ENCODE data around the gene CHD9.

DNA sequence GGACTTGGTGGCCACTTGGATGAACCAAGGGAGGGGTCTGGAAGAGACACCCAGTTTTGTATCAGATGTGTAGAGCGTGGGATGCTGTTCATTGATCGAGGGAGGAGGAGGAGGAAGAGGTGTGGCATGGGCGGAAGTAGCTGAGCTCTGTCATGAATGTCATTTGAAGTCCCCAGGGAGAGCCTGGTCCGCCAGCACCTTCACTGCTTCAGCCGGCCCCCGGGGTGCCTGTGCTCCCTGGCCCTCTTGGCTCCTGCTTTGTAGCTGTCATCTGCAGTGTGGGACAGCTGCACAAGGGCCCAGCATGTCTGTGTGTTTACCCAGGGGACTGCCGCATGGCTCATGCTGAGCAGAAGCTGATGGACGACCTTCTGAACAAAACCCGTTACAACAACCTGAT lies 304.1 kb downstream of the CHD9 start:
- TF ChIP-seq, protein P1, sequence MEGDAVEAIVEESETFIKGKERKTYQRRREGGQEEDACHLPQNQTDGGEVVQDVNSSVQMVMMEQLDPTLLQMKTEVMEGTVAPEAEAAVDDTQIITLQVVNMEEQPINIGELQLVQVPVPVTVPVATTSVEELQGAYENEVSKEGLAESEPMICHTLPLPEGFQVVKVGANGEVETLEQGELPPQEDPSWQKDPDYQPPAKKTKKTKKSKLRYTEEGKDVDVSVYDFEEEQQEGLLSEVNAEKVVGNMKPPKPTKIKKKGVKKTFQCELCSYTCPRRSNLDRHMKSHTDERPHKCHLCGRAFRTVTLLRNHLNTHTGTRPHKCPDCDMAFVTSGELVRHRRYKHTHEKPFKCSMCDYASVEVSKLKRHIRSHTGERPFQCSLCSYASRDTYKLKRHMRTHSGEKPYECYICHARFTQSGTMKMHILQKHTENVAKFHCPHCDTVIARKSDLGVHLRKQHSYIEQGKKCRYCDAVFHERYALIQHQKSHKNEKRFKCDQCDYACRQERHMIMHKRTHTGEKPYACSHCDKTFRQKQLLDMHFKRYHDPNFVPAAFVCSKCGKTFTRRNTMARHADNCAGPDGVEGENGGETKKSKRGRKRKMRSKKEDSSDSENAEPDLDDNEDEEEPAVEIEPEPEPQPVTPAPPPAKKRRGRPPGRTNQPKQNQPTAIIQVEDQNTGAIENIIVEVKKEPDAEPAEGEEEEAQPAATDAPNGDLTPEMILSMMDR (conservative IDR thresholded peaks at IDR 0.05): no peak
- no peak for TF ChIP-seq ZFX (IDR thresholded peaks at IDR 0.05)

Measured in C4-2B (cell line).